Suprapubic skin (tissue), 3 donors: Measurements from ENCODE around the gene TULP4.

ENCODE experiments used
- CTCF ChIP-seq, 2 donors: fragments of 200-600 bp in 1 of 2; fragments of 450-650 bp in 1 of 2; sonication (generic) in 1 of 2; IDR thresholded peaks; one replicate each; pipeline ENCODE4 v1.5.1; 2016 to 2019; ENCODE audit warnings: antibody characterized with exemption in 2 of 2, mild to moderate bottlenecking in 1 of 2, moderate library complexity in 1 of 2
- POLR2AphosphoS5 ChIP-seq, 3 donors: sonication (generic); formaldehyde crosslinking; IDR thresholded peaks; one replicate each; pipeline ENCODE4 v1.6.1; 2017; ENCODE audit warnings: antibody characterized with exemption in 3 of 3

- no peak for TF ChIP-seq CTCF (IDR thresholded peaks at IDR 0.05)
- no peak for TF ChIP-seq POLR2AphosphoS5 (IDR thresholded peaks at IDR 0.05)
Measured at GRCh38 chr6:158264180-158264579, 48.1 kb upstream of the TULP4 start.
